ENCODE results near the gene ATXN1L.
"Not testable (repeated sequence)": the region's sequence is repeated elsewhere in the genome, so short reads cannot be mapped to it uniquely, and the experiment has no call there.

Gene ATXN1L

GRCh38 chr16:71854369-71854948 is 8.7 kb downstream of the ATXN1L start:
- no peak for DNase-seq

GRCh38 chr16:71855937-71856662 is 10.3 kb downstream of the ATXN1L start:
- DNase-seq, result peak; percentile 29

- DNase-seq, result no peak
Measured at GRCh38 chr16:71859762-71860521, 14.2 kb downstream of the ATXN1L start.

DNA sequence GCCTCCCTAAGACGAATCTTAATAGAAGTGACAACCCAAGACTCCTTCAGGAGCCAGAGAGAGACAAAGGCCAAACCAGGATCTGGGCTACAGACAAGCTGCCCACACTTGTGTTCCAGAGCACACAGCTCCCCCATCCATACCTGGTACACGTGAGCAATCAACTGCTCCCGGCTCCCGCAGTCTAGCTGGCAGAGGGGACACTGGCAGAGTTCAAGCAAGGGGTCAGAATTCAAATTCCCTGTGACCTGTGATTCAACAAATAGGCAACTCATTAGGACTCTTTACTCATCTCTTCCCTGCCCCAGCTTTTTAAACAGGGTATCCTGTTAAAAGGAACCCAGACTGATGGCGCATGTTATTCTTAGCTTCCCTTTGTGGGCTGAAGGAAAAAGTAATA is 18.2 kb downstream of the ATXN1L start:
- DNase-seq, result no peak

GRCh38 chr16:71865173-71865863 is 19.5 kb downstream of the ATXN1L start:
- no peak for DNase-seq

DNA sequence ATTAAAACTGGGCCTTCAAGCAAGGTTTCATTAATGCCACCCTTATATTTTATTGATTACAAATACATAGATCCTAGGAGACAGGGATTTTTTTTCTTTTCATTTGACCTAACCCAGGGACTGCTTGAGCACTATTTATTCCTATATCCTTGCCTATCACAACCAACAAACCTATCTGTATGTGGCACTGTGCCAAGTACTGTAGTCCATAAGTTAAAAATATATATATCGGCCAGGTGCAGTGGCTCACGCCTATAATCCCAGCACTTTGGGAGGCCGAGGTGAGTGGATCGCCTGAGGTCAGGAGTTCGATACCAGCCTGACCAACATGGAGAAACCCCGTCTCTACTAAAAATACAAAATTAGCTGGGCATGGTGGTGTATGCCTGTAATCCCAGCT is 21.4 kb downstream of the ATXN1L start:
- not testable (repeated sequence) for DNase-seq

GRCh38 chr16:71867939-71868338 is 22.2 kb downstream of the ATXN1L start:
- no peak for DNase-seq

GRCh38 chr16:71869089-71869488 is 23.3 kb downstream of the ATXN1L start:
- no peak for DNase-seq

DNA sequence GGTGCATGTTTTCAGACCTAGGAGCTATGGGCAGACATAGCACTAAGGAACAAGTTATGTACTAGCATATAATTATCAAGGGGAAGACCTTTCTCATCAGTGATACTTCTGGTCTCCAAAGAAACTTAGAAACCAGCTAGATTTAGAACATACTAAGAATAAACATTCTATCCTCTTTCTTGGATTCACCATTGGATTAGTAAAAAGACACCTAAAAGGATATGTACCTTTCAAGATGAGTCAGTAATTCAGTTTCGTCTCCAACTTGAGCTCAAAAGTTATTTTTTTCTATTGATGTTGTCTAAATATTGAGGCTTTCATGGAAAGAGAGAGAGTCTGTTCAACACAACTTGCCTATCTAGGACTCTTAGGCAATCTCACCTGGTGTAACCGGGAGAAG is 25.0 kb downstream of the ATXN1L start:
- no peak for DNase-seq

DNA sequence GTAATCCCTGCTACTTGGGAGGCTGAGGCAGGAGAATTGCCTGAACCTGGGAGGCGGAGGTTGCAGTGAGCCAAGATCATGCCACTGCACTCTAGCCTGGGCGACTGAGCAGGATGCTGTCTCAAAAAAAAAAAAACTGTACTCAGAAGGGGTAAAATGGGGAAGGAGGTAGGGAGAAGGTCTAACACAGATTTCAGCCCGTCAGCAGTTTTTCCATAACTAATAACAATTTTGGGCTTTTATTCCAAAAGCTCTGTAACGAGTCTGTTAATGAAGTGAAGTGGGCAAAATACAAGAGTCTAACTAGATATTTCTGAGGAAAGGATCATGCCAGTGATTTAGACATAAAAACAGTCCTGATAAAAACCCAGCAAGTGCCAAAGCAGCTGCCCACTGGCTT is 27.4 kb downstream of the ATXN1L start:
- no peak for DNase-seq

GRCh38 chr16:71878911-71879310 is 33.1 kb downstream of the ATXN1L start:
- DNase-seq, result no peak

DNA sequence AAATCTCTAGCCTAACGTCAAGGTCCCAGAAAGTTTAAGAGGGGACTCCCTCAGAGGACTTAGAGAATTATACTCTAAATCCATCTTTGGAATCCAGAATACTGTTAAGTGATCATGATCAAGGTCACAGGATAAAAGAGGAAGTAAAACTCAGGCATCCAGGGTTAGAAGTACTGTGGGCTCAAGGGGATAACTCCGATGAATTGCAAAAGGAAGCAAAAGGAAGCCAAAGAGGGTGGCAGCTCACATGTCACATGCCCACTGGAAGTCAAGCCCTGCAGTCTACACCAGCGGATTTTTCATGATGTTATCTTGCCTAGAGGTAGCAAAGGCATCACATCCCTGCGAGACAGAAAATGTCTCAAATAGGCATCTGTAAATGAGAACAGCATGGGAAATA is 34.4 kb downstream of the ATXN1L start:
- DNase-seq, result no peak

DNA sequence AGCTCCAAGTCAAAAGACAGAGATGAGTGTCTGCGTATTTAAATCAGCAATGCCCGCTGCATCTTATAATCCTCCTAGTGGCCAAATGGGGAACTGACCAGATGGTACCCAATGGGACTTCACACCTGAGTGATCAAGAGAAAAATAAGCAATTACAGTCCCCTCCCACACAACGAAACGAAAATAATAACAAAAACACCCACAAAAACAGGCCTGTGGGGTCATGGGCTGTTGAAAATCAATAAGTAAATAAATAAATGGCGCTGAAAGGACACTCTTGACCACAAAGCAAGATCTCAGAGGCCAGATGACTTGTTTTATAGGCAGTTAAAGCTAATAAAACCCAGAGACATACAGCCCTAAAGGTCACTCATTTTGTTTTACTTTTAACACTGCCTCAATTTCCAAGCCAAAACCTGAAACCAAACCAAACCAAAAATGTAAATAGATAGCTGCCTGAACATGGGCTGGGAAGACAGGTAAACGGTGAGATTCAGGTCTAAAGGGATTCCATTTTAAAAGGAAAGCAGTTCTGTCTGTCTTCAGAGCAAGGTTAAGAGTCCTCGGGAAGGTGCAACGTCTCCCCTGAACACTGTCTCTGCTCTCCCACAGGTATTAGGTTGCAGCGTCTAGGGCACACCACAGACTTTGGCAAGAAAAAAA is 36.9 kb downstream of the ATXN1L start:
- DNase-seq, result peak; percentile 38

- DNase-seq, result no peak
Measured at GRCh38 chr16:71883168-71883848, 37.5 kb downstream of the ATXN1L start.

- DNase-seq, result peak; percentile 65
Measured at GRCh38 chr16:71883849-71884638, 38.3 kb downstream of the ATXN1L start, which contains the start of gene ZNF821. Gene ZNF821 (minus strand): TSS chr16:71884182. CDS start chr16:71879946, 4,236 bp downstream.

- no peak for DNase-seq
Measured at GRCh38 chr16:71885261-71885650, 39.5 kb downstream of the ATXN1L start.

GRCh38 chr16:71889147-71889546 is 43.4 kb downstream of the ATXN1L start:
- DNase-seq, result no peak

- no peak for DNase-seq
Measured at GRCh38 chr16:71893888-71894228, 48.1 kb downstream of the ATXN1L start.

DNA sequence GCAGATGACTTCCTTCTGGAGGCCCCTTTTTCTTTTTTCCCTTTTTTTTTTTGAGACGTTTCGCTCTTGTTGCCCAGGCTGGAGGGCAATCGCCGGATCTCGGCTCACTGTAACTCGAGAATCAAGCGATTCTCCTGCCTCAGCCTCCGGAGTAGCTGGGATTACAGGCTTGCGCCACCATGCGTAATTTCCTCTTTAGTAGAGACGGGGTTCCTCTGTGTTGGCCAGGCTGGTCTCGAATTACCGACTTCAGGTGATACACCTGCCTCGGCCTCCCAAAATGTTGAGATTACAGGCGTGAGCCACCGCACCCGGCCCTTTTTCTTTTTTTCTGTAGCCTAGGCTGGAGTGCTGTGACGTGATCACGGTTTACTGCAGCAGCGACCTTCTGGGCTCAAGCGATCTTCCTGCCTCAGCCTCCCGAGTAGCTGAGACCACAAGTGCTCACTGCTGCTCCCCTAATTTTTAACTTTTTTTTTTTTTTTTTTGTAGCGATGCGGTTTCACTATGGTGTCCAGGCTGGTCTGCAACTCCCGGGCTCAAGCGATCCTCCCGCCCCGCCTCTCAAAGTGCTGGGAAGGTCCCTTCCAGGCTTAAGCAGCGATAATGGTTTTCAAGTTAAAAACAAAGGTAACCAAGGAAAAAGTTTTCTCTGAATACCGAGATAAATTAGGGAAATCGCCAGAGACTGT is 48.6 kb downstream of the ATXN1L start:
- DNase-seq, result no peak

- DNase-seq, result peak; percentile 95
Measured at GRCh38 chr16:71894921-71895678, 49.3 kb downstream of the ATXN1L start, which contains the start of gene IST1. Gene IST1 (plus strand): TSS chr16:71895531. CDS start chr16:71915641, 20,110 bp downstream.
